A673 (cell line): ENCODE results near the gene IL22RA1.

Experiments used
- EZH2 ChIP-seq: fragments of 200-600 bp; sonication (generic); IDR thresholded peaks from 2 replicates; pipeline ENCODE4 v1.6.1; 2017; ENCODE audit warnings: borderline replicate concordance, low read depth, mild to moderate bottlenecking, mixed read lengths, antibody characterized with exemption, low read length; ENCODE audit not compliant: poor library complexity, severe bottlenecking
- TF ChIP-seq, protein P1 (sequence below): fragments of 300-800, 200-600 bp; sonication (generic); conservative IDR thresholded peaks from 2 replicates; pipeline ENCODE4 v1.5.1; 2017; ENCODE audit warnings: low read depth, mild to moderate bottlenecking, antibody characterized with exemption, low read length, moderate library complexity, mixed read lengths

DNA sequence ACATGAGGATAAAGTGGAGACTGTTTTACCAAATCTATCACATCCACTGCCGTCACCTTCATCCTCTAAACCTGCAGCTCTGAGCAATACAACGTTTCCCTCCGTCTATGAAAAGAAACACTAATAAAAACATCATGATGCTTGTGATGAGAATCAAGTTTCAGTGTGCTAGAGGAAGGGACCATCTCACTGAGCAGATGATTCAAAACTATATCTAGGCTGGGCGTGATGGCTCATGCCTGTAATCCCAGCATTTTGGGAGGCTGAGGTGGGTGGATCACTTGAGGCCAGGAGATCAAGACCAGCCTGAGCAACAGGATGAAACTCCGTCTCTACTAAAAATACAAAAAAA lies 16.3 kb downstream of the IL22RA1 start:
- TF ChIP-seq, protein P1, sequence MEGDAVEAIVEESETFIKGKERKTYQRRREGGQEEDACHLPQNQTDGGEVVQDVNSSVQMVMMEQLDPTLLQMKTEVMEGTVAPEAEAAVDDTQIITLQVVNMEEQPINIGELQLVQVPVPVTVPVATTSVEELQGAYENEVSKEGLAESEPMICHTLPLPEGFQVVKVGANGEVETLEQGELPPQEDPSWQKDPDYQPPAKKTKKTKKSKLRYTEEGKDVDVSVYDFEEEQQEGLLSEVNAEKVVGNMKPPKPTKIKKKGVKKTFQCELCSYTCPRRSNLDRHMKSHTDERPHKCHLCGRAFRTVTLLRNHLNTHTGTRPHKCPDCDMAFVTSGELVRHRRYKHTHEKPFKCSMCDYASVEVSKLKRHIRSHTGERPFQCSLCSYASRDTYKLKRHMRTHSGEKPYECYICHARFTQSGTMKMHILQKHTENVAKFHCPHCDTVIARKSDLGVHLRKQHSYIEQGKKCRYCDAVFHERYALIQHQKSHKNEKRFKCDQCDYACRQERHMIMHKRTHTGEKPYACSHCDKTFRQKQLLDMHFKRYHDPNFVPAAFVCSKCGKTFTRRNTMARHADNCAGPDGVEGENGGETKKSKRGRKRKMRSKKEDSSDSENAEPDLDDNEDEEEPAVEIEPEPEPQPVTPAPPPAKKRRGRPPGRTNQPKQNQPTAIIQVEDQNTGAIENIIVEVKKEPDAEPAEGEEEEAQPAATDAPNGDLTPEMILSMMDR = no peak
- no peak for TF ChIP-seq EZH2
